Spleen (tissue), 7 donors: ENCODE data around the gene TIMM21.

Experiments
- CTCF ChIP-seq, 11 experiments: fragments of 200-600 bp in 7 of 11; fragments of 450-650 bp in 4 of 11; sonication (generic) in 4 of 11; IDR thresholded peaks in 8 of 11; conservative IDR thresholded peaks in 3 of 11; 1 replicate in 7 of 11; 2 replicates in 4 of 11; pipeline versions ENCODE4 v1.4.0 to v1.8.0; 2016 to 2021; ENCODE audit warnings: antibody characterized with exemption in 11 of 11, inconsistent platforms in 4 of 11, mild to moderate bottlenecking in 1 of 11
- POLR2A ChIP-seq, 3 donors: fragments of 450-650 bp; IDR thresholded peaks; one replicate each; pipeline ENCODE4 v1.5.1; 2017; ENCODE audit warnings: antibody characterized with exemption in 3 of 3, mild to moderate bottlenecking in 1 of 3
- POLR2AphosphoS5 ChIP-seq, 3 donors: sonication (generic); formaldehyde crosslinking; IDR thresholded peaks; one replicate each; pipeline ENCODE4 v1.5.1; 2017; ENCODE audit warnings: antibody characterized with exemption in 3 of 3
- donor health status: DM: no; HTN: no; CAD: no; lungs with moderate emphysema.
- donor health status: DM: no; HTN: no; CAD: no.
- donor health status: DM: no; HTN: no; CAD: no.

DNA sequence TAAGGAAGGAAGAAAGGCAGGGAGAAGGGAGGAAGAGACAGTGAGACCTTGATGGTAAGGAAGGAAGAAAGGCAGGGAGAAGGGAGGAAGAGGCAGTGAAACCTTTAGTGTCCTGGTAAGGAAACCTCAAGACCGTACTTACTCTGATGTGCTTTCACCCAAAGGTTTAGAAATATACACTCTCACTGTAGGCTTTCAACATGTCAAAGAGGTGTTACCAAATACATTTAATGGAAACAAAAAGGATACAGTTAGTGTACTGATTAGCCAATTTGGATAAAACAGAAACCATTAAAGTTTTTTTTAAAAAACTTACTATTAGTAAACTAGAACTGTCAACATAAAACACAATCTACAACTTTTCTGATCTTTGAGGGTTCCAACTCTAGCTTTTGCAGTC lies 7.7 kb upstream of the TIMM21 start:
- TF ChIP-seq POLR2A (IDR thresholded peaks at IDR 0.05), result no peak
- no peak for TF ChIP-seq CTCF (IDR thresholded peaks at IDR 0.05 in 8 of 11, conservative IDR thresholded peaks at IDR 0.05 in 3 of 11)
- TF ChIP-seq POLR2AphosphoS5 (IDR thresholded peaks at IDR 0.05), result no peak
